NCI-H524 (cell line): ENCODE measurements around the gene FCSK.

ENCODE experiments used
- DNase-seq, 2 experiments: peaks; one replicate each; lab custom pipeline; 2025; lab: John Stamatoyannopoulos, UW

The FCSK gene

GRCh38 chr16:70524399-70524825 is 70.0 kb downstream of the FCSK start:
- peak in 1 of 2 experiments; percentile 38 for DNase-seq

GRCh38 chr16:70526403-70526802 is 72.0 kb downstream of the FCSK start:
- no peak for DNase-seq

- no peak for DNase-seq
Observed at GRCh38 chr16:70527315-70527996, 73.1 kb downstream of the FCSK start.

DNA sequence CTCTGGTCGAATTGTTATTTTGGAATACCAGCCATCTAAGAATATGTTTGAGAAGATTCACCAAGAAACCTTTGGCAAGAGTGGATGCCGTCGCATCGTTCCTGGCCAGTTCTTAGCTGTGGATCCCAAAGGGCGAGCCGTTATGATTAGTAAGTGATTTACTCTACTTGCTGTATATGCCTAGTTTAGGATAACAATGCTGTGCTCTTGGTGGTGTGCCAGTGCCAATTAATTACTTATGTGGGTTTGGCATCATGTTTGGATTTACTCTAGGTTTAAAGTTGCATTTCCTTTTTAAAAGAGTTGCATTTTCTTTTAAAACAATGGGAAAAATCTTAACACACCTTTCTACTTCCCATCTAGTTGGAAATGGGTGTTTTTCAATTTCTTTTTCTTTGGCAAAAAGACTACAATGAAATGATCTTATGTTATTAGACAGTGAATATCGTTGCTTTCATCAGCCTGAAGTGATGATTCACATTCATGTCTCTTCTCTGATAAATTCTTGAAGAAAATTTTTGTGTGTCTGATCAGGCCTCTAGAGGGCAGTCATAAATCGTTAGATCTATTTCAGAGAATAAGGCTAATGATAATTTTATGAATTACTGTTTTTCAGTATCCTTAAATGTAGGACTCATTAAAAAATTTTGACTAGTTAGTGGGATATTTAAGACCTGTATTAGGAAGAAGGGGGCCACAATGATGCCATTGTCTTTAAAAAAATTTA is 74.8 kb downstream of the FCSK start:
- peak; percentile 20 to 29 for DNase-seq
